HG03196 (cell line): ENCODE data around the gene SEMA4A.

Source experiments
- ATAC-seq: cut with Tn5 transposase; IDR thresholded peaks from one replicate; pipeline ENCODE4 v1.9.1; 2021; ENCODE audit not compliant: unreplicated experiment

The SEMA4A gene

DNA sequence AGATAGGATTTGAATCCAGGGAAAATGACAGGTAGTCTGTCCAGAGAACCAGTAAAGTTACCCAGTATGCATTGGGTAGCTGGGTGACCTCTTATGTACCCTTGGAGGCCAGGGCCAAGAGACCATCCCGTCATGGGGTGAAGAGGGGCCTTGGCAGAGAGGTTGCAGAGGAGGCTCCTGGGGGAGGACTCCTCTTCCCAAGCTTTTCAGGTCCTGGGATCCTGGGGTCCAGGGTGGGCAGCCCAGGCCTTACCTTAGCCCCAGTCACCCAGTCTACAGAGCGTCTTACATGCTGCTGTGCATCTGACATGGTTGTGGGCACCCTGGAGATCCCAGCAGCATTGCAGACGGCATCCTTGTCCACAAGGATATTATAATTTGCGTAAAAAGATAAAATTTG is 73.4 kb downstream of the SEMA4A start:
- no peak for ATAC-seq
